VCaP (cell line): Measurements from ENCODE around the gene RABGAP1L.

Experiments
- H3K27ac ChIP-seq: fragments of 450-650 bp; 2 replicates; pipeline ENCODE4 v1.5.1; 2017
- TF ChIP-seq, protein P1 (sequence below): fragments of 450-650 bp; conservative IDR thresholded peaks from 2 replicates; pipeline ENCODE4 v1.5.1; 2017; ENCODE audit warnings: mild to moderate bottlenecking, moderate library complexity

RABGAP1L gene

DNA sequence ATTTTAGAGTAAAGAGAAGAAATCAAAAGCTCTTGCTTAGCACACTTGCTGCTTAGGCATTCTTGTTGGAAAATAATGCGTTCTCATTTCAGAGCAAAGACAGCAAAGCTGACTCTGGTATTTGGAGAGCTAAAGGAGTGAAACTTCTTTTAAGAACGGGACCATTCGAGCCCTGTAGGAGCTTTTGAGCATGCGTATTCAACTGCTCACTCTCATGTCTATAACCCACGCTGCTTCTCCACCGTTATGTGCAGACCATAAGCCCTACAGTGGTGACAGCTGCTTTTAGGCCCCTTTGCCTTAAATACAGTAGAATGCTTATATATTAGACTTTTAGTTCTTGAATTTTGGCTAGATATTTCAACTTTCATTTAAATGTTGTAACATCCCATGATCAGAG lies 626.2 kb downstream of the RABGAP1L start:
- H3K27ac ChIP-seq, result no peak overlapping the region
- TF ChIP-seq, protein P1, sequence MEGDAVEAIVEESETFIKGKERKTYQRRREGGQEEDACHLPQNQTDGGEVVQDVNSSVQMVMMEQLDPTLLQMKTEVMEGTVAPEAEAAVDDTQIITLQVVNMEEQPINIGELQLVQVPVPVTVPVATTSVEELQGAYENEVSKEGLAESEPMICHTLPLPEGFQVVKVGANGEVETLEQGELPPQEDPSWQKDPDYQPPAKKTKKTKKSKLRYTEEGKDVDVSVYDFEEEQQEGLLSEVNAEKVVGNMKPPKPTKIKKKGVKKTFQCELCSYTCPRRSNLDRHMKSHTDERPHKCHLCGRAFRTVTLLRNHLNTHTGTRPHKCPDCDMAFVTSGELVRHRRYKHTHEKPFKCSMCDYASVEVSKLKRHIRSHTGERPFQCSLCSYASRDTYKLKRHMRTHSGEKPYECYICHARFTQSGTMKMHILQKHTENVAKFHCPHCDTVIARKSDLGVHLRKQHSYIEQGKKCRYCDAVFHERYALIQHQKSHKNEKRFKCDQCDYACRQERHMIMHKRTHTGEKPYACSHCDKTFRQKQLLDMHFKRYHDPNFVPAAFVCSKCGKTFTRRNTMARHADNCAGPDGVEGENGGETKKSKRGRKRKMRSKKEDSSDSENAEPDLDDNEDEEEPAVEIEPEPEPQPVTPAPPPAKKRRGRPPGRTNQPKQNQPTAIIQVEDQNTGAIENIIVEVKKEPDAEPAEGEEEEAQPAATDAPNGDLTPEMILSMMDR, result no peak

DNA sequence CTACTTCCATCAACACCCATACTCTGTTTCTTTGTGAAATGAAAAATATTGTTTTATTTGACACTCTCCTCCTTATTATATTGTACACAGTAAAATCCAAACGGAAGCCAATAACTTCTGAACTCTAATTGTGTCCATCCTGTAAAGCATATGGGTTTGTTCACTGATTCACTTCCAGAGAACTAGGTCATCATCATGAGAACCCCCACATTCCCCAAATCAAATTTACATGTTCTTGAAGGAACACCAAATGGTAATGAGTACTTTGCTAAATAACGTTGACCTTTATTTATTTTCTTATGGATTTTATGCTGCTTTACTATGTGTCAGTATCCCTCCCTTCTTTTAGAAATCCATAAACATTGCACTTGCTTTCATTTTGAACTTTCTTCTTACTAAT lies 627.0 kb downstream of the RABGAP1L start:
- no peak overlapping the region for H3K27ac ChIP-seq

DNA sequence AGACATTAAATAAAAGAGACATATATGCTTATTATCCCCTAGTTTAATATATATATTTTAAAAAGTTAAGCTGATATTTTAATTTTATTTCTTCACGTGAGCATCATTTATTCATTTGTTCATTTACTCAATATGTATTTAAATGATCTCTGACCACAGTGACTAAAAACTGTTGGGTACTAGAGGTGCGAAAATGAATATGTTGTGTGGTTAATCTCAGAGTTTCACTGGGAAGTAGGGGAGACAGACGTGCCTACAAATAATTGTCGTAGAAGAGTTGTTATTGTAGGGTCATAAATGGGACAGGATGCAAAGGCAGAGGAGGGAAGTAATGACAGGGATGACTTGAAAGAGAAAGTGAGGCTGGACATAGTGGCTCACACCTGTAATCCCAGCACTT lies 627.4 kb downstream of the RABGAP1L start:
- H3K27ac ChIP-seq, result no peak overlapping the region
- TF ChIP-seq, protein P1, result no peak

More for the DNA sequence above, 627.0 kb downstream of the RABGAP1L start:
- TF ChIP-seq, protein P1, result no peak

DNA sequence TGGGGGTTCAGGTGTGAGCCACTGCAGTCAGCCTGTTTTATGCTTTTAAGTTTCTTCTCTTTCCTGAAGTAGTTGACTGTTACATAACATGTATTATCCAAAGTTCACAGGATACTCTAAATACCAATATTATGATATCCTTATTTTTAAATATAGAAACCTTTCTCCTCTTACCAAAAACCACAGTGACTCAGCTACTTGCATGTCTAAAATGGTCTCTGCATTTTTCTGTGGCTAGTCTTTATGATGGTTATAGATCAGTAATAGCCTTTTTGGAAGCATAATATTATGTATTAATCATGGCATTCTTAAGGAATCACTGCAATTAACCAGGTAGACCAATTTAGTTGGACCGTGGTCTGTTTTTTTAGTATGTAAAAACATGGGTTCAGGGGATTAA lies 629.7 kb downstream of the RABGAP1L start:
- no peak overlapping the region for H3K27ac ChIP-seq

DNA sequence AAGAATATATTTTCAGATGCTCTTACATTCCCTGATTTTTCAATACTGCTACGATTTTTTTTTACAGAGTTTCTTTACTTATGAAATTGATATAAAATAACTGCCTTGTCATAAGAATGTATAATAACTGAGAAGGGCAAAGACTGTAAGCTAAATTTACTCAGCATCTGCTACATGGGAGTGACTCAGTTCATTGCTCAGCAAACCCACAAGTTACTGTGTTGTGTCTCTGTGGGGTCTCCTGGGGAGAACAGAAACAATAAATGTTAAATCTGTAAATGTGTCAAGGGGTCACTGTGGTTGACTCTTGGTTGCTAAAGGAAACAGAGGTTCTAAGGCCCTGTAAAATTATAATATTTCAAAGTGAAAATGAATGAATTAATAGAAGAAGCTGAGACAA lies 630.1 kb downstream of the RABGAP1L start:
- TF ChIP-seq, protein P1, result no peak
- no peak overlapping the region for H3K27ac ChIP-seq

More for the DNA sequence above, 629.7 kb downstream of the RABGAP1L start:
- TF ChIP-seq, protein P1, result no peak

DNA sequence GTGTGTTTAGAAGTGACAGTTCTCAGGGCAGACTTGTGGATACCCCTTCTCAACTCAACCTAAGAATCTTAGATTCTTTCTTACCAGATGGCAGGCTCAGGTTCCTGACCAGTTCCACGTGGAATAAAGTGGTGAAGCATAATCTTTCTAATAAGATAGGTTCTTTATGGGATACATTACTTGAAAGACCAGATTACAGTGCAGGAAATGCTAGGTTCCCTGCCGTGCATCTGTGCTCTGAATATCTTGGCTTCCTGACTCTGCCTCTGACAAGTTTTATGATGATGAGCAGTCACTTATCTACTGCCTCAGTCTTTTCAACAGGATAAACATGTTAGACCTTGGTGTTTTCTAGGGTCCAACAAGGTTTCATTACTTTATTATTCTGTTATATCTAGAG lies 632.5 kb downstream of the RABGAP1L start:
- TF ChIP-seq, protein P1, result no peak
- no peak overlapping the region for H3K27ac ChIP-seq

DNA sequence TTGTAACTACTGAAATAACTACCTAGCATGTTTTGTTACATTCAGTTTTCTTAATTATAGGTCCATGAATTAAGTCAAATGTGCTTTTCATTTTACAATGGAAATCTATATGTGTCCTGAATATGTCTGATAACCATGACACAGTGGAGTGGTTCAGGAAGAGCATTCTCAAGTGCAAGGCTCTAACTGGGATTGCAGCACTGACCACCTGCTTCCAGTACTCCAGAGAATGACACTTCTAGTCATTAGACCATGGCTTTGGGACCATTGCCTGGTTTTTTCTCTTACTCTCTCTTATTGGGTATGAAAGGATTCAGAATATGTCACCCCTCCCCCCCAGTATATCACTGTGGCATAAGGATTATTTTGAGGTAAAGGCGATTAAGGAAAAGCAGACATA lies 635.5 kb downstream of the RABGAP1L start:
- TF ChIP-seq, protein P1, result no peak
- H3K27ac ChIP-seq, result no peak overlapping the region

DNA sequence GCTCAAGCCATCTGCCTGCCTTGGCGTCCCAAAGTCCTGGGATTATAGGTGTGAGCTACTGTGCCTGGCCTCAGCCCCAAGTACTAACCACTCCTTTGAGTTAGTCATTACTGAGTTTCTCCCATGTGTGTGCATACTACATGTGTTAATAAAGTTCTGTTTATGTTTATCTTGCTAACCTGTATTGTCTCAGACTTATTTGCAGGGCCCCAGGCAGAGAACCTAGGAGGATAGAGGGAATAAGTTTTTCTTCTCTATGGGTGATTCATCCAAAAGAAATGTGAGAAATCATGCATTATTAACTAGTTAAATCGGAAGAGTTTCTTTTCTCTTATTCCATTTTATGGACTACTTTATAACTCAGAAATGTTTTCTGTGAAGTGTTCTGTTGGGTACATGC lies 636.5 kb downstream of the RABGAP1L start:
- no peak overlapping the region for H3K27ac ChIP-seq

More for the DNA sequence above, 636.5 kb downstream of the RABGAP1L start:
- TF ChIP-seq, protein P1, result no peak
